Measurements from ENCODE around the gene HSD17B1.
"Not testable (repeated sequence)": the region's sequence is repeated elsewhere in the genome, so short reads cannot be mapped to it uniquely, and the experiment has no call there.

The HSD17B1 gene

GRCh38 chr17:42554250-42555121, 1.8 kb downstream of the HSD17B1 start:
- in situ Hi-C loops (cut with MboI; ENCODE audit: low sequenced_read_pairs, unreplicated experiment), result no loop called here
- DNase-seq (ENCODE audit: low spot score), result peak; percentile 94
- TF ChIP-seq, protein P1, sequence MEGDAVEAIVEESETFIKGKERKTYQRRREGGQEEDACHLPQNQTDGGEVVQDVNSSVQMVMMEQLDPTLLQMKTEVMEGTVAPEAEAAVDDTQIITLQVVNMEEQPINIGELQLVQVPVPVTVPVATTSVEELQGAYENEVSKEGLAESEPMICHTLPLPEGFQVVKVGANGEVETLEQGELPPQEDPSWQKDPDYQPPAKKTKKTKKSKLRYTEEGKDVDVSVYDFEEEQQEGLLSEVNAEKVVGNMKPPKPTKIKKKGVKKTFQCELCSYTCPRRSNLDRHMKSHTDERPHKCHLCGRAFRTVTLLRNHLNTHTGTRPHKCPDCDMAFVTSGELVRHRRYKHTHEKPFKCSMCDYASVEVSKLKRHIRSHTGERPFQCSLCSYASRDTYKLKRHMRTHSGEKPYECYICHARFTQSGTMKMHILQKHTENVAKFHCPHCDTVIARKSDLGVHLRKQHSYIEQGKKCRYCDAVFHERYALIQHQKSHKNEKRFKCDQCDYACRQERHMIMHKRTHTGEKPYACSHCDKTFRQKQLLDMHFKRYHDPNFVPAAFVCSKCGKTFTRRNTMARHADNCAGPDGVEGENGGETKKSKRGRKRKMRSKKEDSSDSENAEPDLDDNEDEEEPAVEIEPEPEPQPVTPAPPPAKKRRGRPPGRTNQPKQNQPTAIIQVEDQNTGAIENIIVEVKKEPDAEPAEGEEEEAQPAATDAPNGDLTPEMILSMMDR (IDR thresholded peaks at IDR 0.05; ENCODE audit: borderline replicate concordance, control extremely low read depth, extremely low read depth, insufficient read depth, missing control alignments), result no peak

DNA sequence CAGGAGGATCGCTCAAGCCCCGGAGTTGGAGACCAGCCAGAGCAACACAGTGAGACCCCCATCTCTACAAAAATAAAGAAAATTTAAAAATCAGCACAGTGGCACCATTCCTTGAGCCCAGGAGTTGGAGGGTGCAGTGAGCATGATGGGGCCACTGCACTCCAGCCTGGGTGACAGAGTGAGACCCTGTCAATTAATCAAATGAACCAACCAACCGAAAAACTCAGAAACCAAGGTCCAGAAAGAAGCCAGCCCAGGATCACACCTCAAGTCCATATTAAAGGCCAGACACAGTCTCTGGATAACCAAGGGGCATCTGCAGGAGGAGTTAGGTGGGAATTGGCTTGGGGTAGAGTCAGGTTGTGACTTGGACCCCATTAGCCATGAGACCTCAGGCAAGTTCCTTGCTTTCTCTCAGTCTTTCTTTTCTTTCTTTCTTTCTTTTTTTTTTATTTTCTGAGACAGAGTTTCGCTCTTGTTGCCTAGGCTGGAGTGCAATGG, 2.4 kb downstream of the HSD17B1 start:
- TF ChIP-seq, protein P1 (IDR thresholded peaks at IDR 0.05; ENCODE audit: borderline replicate concordance, control extremely low read depth, extremely low read depth, insufficient read depth, missing control alignments), result no peak
- no peak for DNase-seq (ENCODE audit: low spot score)
- in situ Hi-C loops (cut with MboI; ENCODE audit: low sequenced_read_pairs, unreplicated experiment), result no loop called here

DNA sequence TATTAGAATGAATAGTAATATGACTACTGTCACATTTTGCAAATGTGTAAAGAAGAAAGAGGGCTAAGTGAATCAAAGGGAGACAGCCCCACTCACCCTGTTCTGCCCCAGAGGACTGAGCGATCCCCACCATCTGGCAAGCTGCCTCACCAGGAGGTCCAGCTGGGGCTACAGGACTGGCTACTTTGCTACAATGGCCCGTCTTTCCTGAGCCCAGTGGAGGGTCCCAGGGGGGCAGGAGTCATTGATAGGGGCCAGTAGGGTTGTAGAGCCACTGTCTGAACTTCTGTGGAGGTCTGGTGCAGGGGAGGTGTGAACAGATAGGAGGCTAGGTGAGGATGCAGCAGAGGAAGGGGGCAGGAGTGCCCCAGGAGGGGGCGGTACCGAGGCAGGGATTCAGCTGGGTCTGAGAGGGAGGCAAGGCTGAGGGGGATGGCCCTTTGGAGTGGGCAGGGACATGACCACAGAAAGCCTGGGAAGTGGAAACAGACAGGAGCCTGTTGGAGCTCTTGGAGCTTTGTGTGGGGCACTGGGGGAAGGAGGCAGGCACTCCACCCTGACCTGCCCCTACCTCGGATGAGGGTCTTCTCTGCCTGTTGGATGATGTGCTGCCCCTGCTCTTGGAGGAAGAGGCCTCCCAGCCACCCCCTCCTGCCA, 3.4 kb downstream of the HSD17B1 start:
- DNase-seq (ENCODE audit: low spot score); in situ Hi-C loops (cut with MboI; ENCODE audit: low sequenced_read_pairs, unreplicated experiment): not testable (repeated sequence)

GRCh38 chr17:42559075-42559474, 6.4 kb downstream of the HSD17B1 start:
- no peak for DNase-seq (ENCODE audit: low spot score)
- in situ Hi-C loops (cut with MboI; ENCODE audit: low sequenced_read_pairs, unreplicated experiment), result no loop called here
- TF ChIP-seq, protein P1 (IDR thresholded peaks at IDR 0.05; ENCODE audit: borderline replicate concordance, control extremely low read depth, extremely low read depth, insufficient read depth, missing control alignments), result no peak

GRCh38 chr17:42560246-42560645, 7.5 kb downstream of the HSD17B1 start:
- in situ Hi-C loops (cut with MboI; ENCODE audit: low sequenced_read_pairs, unreplicated experiment), result no loop called here
- TF ChIP-seq, protein P1 (IDR thresholded peaks at IDR 0.05; ENCODE audit: borderline replicate concordance, control extremely low read depth, extremely low read depth, insufficient read depth, missing control alignments), result no peak
- no peak for DNase-seq (ENCODE audit: low spot score)

DNA sequence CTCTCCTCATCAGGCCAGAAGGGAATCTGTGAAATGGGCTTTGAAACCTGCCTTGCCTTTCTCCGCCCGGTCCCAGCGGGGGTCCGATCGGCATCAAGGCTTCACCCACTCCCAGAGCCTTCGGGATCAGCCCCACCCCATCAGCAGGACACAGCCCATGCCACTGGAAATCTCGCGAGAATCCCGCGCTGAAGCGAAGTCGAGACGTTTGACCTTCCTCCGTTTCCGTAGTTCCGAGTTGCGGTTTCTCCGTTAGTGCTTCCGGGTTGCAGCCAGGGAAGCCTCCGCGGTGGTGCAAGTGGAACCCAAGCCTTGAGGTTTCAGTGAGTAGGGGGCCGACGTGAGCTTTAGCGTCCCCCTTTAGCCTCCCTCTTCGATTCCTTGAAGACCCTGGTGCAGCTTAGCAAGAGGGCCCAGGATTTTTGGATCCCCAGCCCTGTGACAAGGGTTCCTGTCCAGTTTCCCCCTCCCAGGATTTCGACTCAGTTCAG, 9.2 kb downstream of the HSD17B1 start, which contains the start of gene COASY:
Gene COASY, plus strand, starts transcription at position 252 of the 491 bp plus-strand sequence. CDS start 475 bp downstream, outside the sequence.
- in situ Hi-C loops (cut with MboI; ENCODE audit: low sequenced_read_pairs, unreplicated experiment), result no loop called here
- TF ChIP-seq, protein P1 (IDR thresholded peaks at IDR 0.05; ENCODE audit: borderline replicate concordance, control extremely low read depth, extremely low read depth, insufficient read depth, missing control alignments), result no peak
- peak; percentile 98 for DNase-seq (ENCODE audit: low spot score)
